Bronchial epithelial cell (primary cell): ENCODE data around the gene PTX3. TPM values are rescaled to one million over a fixed set of nuclear protein-coding genes. Genes with fewer than 3 reads are reported as not detected.

ENCODE experiments used
- DNase-seq: peaks from one replicate; pipeline ENCODE4 v3.0.0-alpha.2; 2010; ENCODE audit warnings: low read depth
- FAIRE-seq: peaks from 2 replicates; lab custom pipeline; 2011; peaks lifted over from hg19 to GRCh38; lab: Jason Lieb, UNC
- H3K27me3 ChIP-seq: 2 replicates; pipeline ENCODE4 v1.5.1; 2011; ENCODE audit warnings: low read length; ENCODE audit not compliant: control insufficient read depth, insufficient read depth
- H3K36me3 ChIP-seq: 2 replicates; pipeline ENCODE4 v1.5.1; 2011; ENCODE audit warnings: low read length; ENCODE audit not compliant: control insufficient read depth, insufficient read depth
- H3K4me3 ChIP-seq: 2 replicates; pipeline ENCODE4 v1.5.1; 2011; ENCODE audit warnings: mild to moderate bottlenecking, low read depth, low read length, control low read depth
- total RNA-seq: library from RNA; depleted of rRNA; stranded (reverse); fragments of >200 nt; gene quantifications from 2 replicates; pipeline ENCODE4 v1.2.1, GENCODE V29; 2014
- TF ChIP-seq, protein P1 (sequence below): IDR thresholded peaks from 2 replicates; pipeline ENCODE4 v1.5.1; 2011; ENCODE audit warnings: mild to moderate bottlenecking, moderate library complexity, low read length, control low read depth, inconsistent platforms; ENCODE audit not compliant: insufficient read depth, severe bottlenecking

Gene PTX3
- total RNA-seq, 1 donor from 2014 or later: 4.2 TPM

DNA sequence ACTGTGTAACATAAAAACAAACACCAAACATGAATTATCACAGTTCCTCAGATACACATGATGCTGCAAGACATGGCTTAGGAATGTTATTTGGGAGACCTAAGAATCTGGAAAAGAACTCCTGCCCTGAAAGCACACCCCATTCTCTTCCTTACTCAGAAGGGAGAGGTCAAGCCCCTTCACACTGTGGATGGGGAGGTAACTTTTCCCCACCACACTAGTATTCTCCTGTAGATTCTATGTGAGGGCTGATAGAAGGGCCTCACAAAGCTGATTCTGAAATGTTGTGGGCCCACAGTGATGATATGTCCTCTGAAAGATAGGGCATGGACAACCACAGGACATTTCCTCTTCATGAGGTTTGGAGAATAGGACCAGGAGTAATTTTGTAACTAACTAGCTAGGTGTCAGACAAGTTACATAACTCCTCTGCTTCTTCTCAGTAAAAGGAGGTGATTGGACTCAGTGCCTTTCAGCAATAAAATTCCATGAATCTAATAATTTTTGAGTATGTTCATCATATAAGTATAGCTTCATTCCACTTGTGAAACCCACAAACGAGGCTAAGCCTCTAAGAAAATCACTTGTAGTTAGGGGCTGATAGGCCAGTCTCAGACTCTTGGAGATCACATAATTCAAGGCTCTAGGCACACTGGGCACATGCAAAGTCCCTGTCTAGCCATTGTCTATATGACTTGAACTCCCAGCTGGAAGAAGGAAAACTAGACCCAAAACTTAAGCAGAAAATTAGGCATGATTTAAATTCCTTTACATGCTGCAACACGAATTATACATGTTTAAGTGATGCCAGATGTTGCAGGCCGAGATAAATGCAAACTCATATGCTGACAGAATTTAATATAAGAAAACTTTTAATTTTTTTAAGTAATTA, 7.5 kb downstream of the PTX3 start:
- TF ChIP-seq, protein P1, sequence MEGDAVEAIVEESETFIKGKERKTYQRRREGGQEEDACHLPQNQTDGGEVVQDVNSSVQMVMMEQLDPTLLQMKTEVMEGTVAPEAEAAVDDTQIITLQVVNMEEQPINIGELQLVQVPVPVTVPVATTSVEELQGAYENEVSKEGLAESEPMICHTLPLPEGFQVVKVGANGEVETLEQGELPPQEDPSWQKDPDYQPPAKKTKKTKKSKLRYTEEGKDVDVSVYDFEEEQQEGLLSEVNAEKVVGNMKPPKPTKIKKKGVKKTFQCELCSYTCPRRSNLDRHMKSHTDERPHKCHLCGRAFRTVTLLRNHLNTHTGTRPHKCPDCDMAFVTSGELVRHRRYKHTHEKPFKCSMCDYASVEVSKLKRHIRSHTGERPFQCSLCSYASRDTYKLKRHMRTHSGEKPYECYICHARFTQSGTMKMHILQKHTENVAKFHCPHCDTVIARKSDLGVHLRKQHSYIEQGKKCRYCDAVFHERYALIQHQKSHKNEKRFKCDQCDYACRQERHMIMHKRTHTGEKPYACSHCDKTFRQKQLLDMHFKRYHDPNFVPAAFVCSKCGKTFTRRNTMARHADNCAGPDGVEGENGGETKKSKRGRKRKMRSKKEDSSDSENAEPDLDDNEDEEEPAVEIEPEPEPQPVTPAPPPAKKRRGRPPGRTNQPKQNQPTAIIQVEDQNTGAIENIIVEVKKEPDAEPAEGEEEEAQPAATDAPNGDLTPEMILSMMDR: no peak
- Histone ChIP-seq H3K27me3 (peaks cover 3% of the 10 kb centered on the region), H3K36me3 (no peaks in the 10 kb centered on the region), H3K4me3 (no peak overlapping the region)
- DNase-seq (peak; percentile 53), FAIRE-seq (no peak)

DNA sequence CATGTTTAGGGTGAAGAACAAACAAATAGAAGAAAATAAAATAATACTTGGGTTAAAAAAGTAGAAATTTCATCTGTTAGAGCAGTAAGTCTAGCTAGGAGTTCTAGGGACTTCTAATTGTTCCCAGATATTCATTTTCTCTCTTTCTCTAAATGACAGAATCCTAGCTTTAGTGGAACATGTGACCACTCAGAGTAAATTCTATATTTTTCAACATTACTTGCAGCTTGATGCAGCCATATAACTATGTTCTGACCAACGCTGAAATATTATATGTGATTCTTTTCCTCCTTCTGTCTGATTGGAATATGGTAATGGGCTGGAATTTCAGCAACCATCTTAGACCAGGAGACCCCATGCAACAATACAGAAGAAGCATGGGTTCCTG, 8.1 kb downstream of the PTX3 start:
- Histone ChIP-seq H3K36me3 (no peaks in the 10 kb centered on the region), H3K4me3 (no peak overlapping the region), H3K27me3 (no peaks in the 10 kb centered on the region)
- DNase-seq: no peak
- FAIRE-seq: no peak
- TF ChIP-seq, protein P1: no peak

DNA sequence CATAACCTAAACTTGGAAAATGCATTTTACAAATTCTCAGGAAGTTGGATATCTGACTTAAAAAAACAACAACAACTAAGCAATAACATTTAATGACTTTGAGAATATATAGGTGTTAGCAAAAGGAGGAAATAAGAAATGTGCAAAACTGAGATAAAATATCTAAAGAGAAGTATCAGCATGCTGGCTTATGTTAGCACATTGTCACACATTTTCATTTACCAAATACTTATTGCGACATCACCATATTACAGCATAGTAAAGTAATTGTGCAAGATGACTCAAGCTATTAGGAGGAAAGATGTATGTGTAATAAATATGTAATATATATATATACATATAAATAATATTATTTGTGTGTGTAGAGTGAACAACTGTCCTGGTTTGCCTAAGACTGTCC, 9.2 kb downstream of the PTX3 start:
- no peak overlapping the region for H3K4me3 ChIP-seq
- DNase-seq: peak; percentile 91
- H3K27me3 ChIP-seq: no peaks in the 10 kb centered on the region
- TF ChIP-seq, protein P1: no peak
- no peak for FAIRE-seq
- no peaks in the 10 kb centered on the region for H3K36me3 ChIP-seq

DNA sequence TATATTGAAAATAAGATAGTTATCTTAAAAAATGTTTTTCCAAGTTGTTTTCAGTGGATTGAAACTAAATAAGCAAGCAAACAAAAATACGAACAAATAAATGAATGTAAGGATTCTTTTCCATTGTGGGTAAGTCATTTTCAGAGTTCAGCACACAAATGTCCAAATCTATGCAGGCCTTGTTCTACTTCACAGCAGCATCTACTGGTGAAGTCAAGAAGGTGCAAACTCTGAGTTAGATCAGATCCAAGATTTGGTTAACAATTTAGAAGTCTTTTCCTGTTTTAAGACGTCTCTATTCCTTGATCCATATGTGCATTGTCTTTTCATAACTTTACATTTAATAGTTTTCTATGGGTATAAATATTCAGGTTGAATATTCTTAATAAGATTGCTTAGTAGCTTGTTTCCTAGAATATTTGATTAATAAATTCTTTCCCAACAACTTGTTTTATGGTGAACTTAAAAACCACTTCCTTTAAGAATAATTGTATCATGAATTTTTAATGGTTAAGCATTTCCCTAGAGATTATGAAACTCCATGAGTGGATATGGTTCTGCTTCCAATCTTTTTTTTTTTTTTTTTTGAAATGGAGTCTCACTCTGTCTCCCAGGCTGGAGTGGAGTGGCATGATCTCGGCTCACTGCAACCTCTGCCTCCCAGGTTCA, 10.5 kb downstream of the PTX3 start:
- Histone ChIP-seq H3K27me3 (no peaks in the 10 kb centered on the region), H3K36me3 (no peaks in the 10 kb centered on the region), H3K4me3 (no peak overlapping the region)
- FAIRE-seq: no peak
- TF ChIP-seq, protein P1: peak; percentile 52
- DNase-seq: peak; percentile 32

DNA sequence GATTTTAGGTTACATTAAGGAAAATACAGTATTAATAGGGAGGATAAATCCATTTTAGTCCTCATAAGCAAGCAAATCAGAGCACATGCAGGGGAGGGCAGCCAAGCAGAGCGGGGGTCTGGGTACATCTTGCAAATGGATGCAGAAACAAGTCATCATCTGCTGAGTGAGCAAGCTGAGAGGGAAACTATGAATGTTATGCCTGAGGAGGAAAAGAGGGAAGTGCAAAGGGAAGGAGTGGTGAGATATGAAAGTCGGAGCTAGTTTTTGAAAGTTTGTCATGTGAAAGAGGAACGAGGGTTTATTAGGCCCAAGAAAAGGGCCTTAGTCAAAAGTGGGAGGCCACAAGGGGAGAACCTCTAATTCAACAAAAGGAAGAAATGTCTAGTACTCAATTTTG, 15.4 kb downstream of the PTX3 start:
- no peak for FAIRE-seq
- TF ChIP-seq, protein P1: no peak
- DNase-seq: no peak

More for the DNA sequence above, 15.4 kb downstream of the PTX3 start:
- no peaks in the 10 kb centered on the region for H3K27me3 ChIP-seq
- no peaks in the 10 kb centered on the region for H3K36me3 ChIP-seq
- H3K4me3 ChIP-seq: no peak overlapping the region
